ENCODE data around the gene PAX2. TPM values are rescaled to one million over a fixed set of nuclear protein-coding genes. Genes with fewer than 3 reads are reported as not detected.

The PAX2 gene
- polyA plus RNA-seq, 3 donors: 130 to 141 (median 133) TPM

GRCh38 chr10:100810835-100811116 lies 65.4 kb downstream of the PAX2 start:
- no peak for DNase-seq (ENCODE audit: low read depth in 3 of 3, low spot score in 2 of 3)

- DNase-seq (ENCODE audit: low read depth in 3 of 3, low spot score in 2 of 3): no peak
These were observed 65.9 kb downstream of the PAX2 start for GRCh38 chr10:100811261-100811660.

GRCh38 chr10:100811752-100812750 lies 66.7 kb downstream of the PAX2 start:
- no peak for DNase-seq (ENCODE audit: low read depth in 3 of 3, low spot score in 2 of 3)

- DNase-seq (ENCODE audit: low read depth in 3 of 3, low spot score in 2 of 3): no peak
These were observed 67.6 kb downstream of the PAX2 start for GRCh38 chr10:100812978-100813377.

- DNase-seq (ENCODE audit: low read depth in 3 of 3, low spot score in 2 of 3): no peak
These were observed 69.5 kb downstream of the PAX2 start for GRCh38 chr10:100814751-100815474.

GRCh38 chr10:100816671-100817070 lies 71.3 kb downstream of the PAX2 start:
- no peak for DNase-seq (ENCODE audit: low read depth in 3 of 3, low spot score in 2 of 3)

GRCh38 chr10:100817268-100817839 lies 72.0 kb downstream of the PAX2 start:
- no peak for DNase-seq (ENCODE audit: low read depth in 3 of 3, low spot score in 2 of 3)

GRCh38 chr10:100819424-100819823 lies 74.0 kb downstream of the PAX2 start:
- DNase-seq (ENCODE audit: low read depth in 3 of 3, low spot score in 2 of 3): no peak

- no peak for DNase-seq (ENCODE audit: low read depth in 3 of 3, low spot score in 2 of 3)
These were observed 77.8 kb downstream of the PAX2 start for GRCh38 chr10:100823194-100823593.

- no peak for DNase-seq (ENCODE audit: low read depth in 3 of 3, low spot score in 2 of 3)
These were observed 79.5 kb downstream of the PAX2 start for GRCh38 chr10:100824886-100825285.

- no peak for DNase-seq (ENCODE audit: low read depth in 3 of 3, low spot score in 2 of 3)
These were observed 80.0 kb downstream of the PAX2 start for GRCh38 chr10:100825325-100825875.

GRCh38 chr10:100826031-100826651 lies 80.8 kb downstream of the PAX2 start:
- DNase-seq (ENCODE audit: low read depth in 3 of 3, low spot score in 2 of 3): no peak

GRCh38 chr10:100826661-100826982 lies 81.2 kb downstream of the PAX2 start:
- no peak for DNase-seq (ENCODE audit: low read depth in 3 of 3, low spot score in 2 of 3)

- DNase-seq (ENCODE audit: low read depth in 3 of 3, low spot score in 2 of 3): no peak
These were observed 81.8 kb downstream of the PAX2 start for GRCh38 chr10:100826983-100827818.

GRCh38 chr10:100827819-100828737 lies 82.7 kb downstream of the PAX2 start:
- no peak for DNase-seq (ENCODE audit: low read depth in 3 of 3, low spot score in 2 of 3)

- DNase-seq (ENCODE audit: low read depth in 3 of 3, low spot score in 2 of 3): no peak
These were observed 83.3 kb downstream of the PAX2 start for GRCh38 chr10:100828738-100829096.

- DNase-seq (ENCODE audit: low read depth in 3 of 3, low spot score in 2 of 3): no peak
These were observed 83.9 kb downstream of the PAX2 start for GRCh38 chr10:100829097-100829870.

Measured in right renal cortex interstitium (tissue), 3 donors.